ENCODE data around the gene UBE4B. TPM values are rescaled to one million over a fixed set of nuclear protein-coding genes. Genes with fewer than 3 reads are reported as not detected.
A peak's percentile ranks its signal among the peaks of the same experiment; 100 is the strongest.

The UBE4B gene
- total and polyA plus RNA-seq, 9 of the 15 experiments (the other 6 are each of a cell fraction or from before 2014, with no cell fraction given): 11.7 to 73.7 (median 40.1) TPM

GRCh38 chr1:10209905-10210810, 177.4 kb downstream of the UBE4B start, which contains the start of gene KIF1B (continued):
- TF ChIP-seq SIRT6 (IDR thresholded peaks at IDR 0.05; ENCODE audit: low read depth, low read length) (no peak), ASH1L (IDR thresholded peaks at IDR 0.05; ENCODE audit: borderline replicate concordance, low read depth, partially characterized antibody) (peak; percentile 98), SMARCA4 (IDR thresholded peaks at IDR 0.05) (peak; percentile 42; the same call in 1 of the 2 replicates), ILF3 (IDR thresholded peaks at IDR 0.05; ENCODE audit: borderline replicate concordance) (peak; percentile 64; the same call in 1 of the 2 replicates), ZBTB12 (CRISPR knock-in tag; IDR thresholded peaks at IDR 0.05) (peak; percentile 93), MXD1 (CRISPR knock-in tag; IDR thresholded peaks at IDR 0.05; ENCODE audit: borderline replicate concordance, poor library complexity, severe bottlenecking) (no peak), ZNF239 (CRISPR knock-in tag; IDR thresholded peaks at IDR 0.05) (peak; percentile 14; the same call in 1 of the 2 replicates), GABPB2 (CRISPR knock-in tag; conservative IDR thresholded peaks at IDR 0.05) (no peak), HNRNPUL1 (IDR thresholded peaks at IDR 0.05; ENCODE audit: low read length) (no peak), ZNF274 (IDR thresholded peaks at IDR 0.05; ENCODE audit: borderline replicate concordance, low read depth, low read length) (no peak), ZBTB7A (IDR thresholded peaks at IDR 0.05; ENCODE audit: borderline replicate concordance, control insufficient read depth, low read depth, low read length) (peak; percentile 99), KDM5B (IDR thresholded peaks at IDR 0.05; ENCODE audit: insufficient replicate concordance, low read depth, low read length) (peak; percentile 75), PTRF (tag; IDR thresholded peaks at IDR 0.05) (no peak), ZBTB11 (CRISPR knock-in tag; IDR thresholded peaks at IDR 0.05) (peak in 1 of 3 experiments; percentile 4; a peak in 1 of 6 replicates), TCF7L2 (IDR thresholded peaks at IDR 0.05; ENCODE audit: low read depth, low read length) (no peak), GABPA (tag; conservative IDR thresholded peaks at IDR 0.05; ENCODE audit: low read depth) (peak; percentile 72), POLR3G (IDR thresholded peaks at IDR 0.05; ENCODE audit: extremely low read depth, insufficient read length, insufficient replicate concordance) (no peak), RBM25 (IDR thresholded peaks at IDR 0.05; ENCODE audit: low read depth, low read length, severe bottlenecking) (peak; percentile 100), RAD21 (CRISPR knock-in tag; conservative IDR thresholded peaks at IDR 0.05 in 1 of 2, IDR thresholded peaks at IDR 0.05 in 1 of 2) (peak; percentile 79 to 85), BRCA1 (IDR thresholded peaks at IDR 0.05) (no peak), BRCA1 (CRISPR knock-in tag; IDR thresholded peaks at IDR 0.05) (no peak), HNRNPLL (IDR thresholded peaks at IDR 0.05; ENCODE audit: low read depth, low read length, poor library complexity, severe bottlenecking) (peak; percentile 25)

Measured in K562 (cell line).